ENCODE measurements around the gene GPAT3. TPM values are rescaled to one million over a fixed set of nuclear protein-coding genes. Genes with fewer than 3 reads are reported as not detected.
A peak's percentile ranks its signal among the peaks of the same experiment; 100 is the strongest.
"Not testable (repeated sequence)": the region's sequence is repeated elsewhere in the genome, so short reads cannot be mapped to it uniquely, and the experiment has no call there.

Gene GPAT3
- total and polyA plus RNA-seq, 2 donors from 2014 or later = 11.4 to 25.3 TPM

- Histone ChIP-seq H3K9ac (ENCODE audit: low read length in 3 of 3) (peak overlapping the region in 1 of 3 donors; percentile 32), H3K36me3 (ENCODE audit: control insufficient read depth in 2 of 3, insufficient read depth in 3 of 3, low read length in 3 of 3) (no peaks in the 10 kb centered on the region), H3K4me3 (ENCODE audit: low read length in 3 of 3) (no peak overlapping the region), H3K27ac (ENCODE audit: low read depth in 2 of 2, low read length in 2 of 2) (peak overlapping the region; percentile 89 to 98), H3K27me3 (ENCODE audit: control insufficient read depth, insufficient read depth, low read length) (no peaks in the 10 kb centered on the region), H3K4me1 (ENCODE audit: control insufficient read depth in 2 of 3, insufficient read depth in 2 of 3, low read depth in 1 of 3, low read length in 3 of 3) (peaks cover 2 to 28% (median 25%) of the 10 kb centered on the region in 3 donors), H3K9me3 (ENCODE audit: control insufficient read depth in 2 of 3, insufficient read depth in 1 of 3, low read length in 3 of 3) (peaks cover 2 to 22% (median 3%) of the 10 kb centered on the region in 3 donors)
- FAIRE-seq = no peak
- intact Hi-C loops (cut with DNase I) = no loop called here
- peak in 2 of 5 donors; percentile 24 to 55 for DNase-seq
- TF ChIP-seq CTCF (IDR thresholded peaks at IDR 0.05; ENCODE audit: borderline replicate concordance, extremely low read depth, insufficient read depth) = no peak
Measured at GRCh38 chr4:83617371-83618035, 81.6 kb downstream of the GPAT3 start.

- no peak for TF ChIP-seq CTCF (IDR thresholded peaks at IDR 0.05; ENCODE audit: borderline replicate concordance, extremely low read depth, insufficient read depth)
- peak; percentile 85 for FAIRE-seq
- peaks cover 2 to 28% (median 25%) of the 10 kb centered on the region in 3 donors for H3K4me1 ChIP-seq (ENCODE audit: control insufficient read depth in 2 of 3, insufficient read depth in 2 of 3, low read depth in 1 of 3, low read length in 3 of 3)
- intact Hi-C loops (cut with DNase I) = no loop called here
- H3K9ac ChIP-seq (ENCODE audit: low read length in 3 of 3) = peak overlapping the region in 1 of 3 donors; percentile 76
- H3K27me3 ChIP-seq (ENCODE audit: control insufficient read depth, insufficient read depth, low read length) = no peaks in the 10 kb centered on the region
- H3K27ac ChIP-seq (ENCODE audit: low read depth in 2 of 2, low read length in 2 of 2) = peak overlapping the region; percentile 89 to 98
- H3K36me3 ChIP-seq (ENCODE audit: control insufficient read depth in 2 of 3, insufficient read depth in 3 of 3, low read length in 3 of 3) = no peaks in the 10 kb centered on the region
- H3K4me3 ChIP-seq (ENCODE audit: low read length in 3 of 3) = no peak overlapping the region
- peak in 3 of 5 donors; percentile 28 to 83 (median 69) for DNase-seq
- H3K9me3 ChIP-seq (ENCODE audit: control insufficient read depth in 2 of 3, insufficient read depth in 1 of 3, low read length in 3 of 3) = peaks cover 0 to 13% (median 0%) of the 10 kb centered on the region in 3 donors
Measured at GRCh38 chr4:83618431-83618830, 82.5 kb downstream of the GPAT3 start.

GRCh38 chr4:83618991-83619645, 83.2 kb downstream of the GPAT3 start:
- Histone ChIP-seq H3K27ac (ENCODE audit: low read depth in 2 of 2, low read length in 2 of 2) (peak overlapping the region; percentile 65 to 98), H3K4me3 (ENCODE audit: low read length in 3 of 3) (no peak overlapping the region), H3K36me3 (ENCODE audit: control insufficient read depth in 2 of 3, insufficient read depth in 3 of 3, low read length in 3 of 3) (no peaks in the 10 kb centered on the region), H3K9ac (ENCODE audit: low read length in 3 of 3) (peak overlapping the region in 1 of 3 donors; percentile 76), H3K4me1 (ENCODE audit: control insufficient read depth in 2 of 3, insufficient read depth in 2 of 3, low read depth in 1 of 3, low read length in 3 of 3) (peaks cover 2 to 28% (median 25%) of the 10 kb centered on the region in 3 donors), H3K27me3 (ENCODE audit: control insufficient read depth, insufficient read depth, low read length) (no peaks in the 10 kb centered on the region), H3K9me3 (ENCODE audit: control insufficient read depth in 2 of 3, insufficient read depth in 1 of 3, low read length in 3 of 3) (peaks cover 0 to 6% (median 0%) of the 10 kb centered on the region in 3 donors)
- intact Hi-C loops (cut with DNase I) = no loop called here
- no peak for TF ChIP-seq CTCF (IDR thresholded peaks at IDR 0.05; ENCODE audit: borderline replicate concordance, extremely low read depth, insufficient read depth)
- FAIRE-seq (no peak), DNase-seq (no peak)

- FAIRE-seq; H3K9me3 ChIP-seq (ENCODE audit: control insufficient read depth in 2 of 3, insufficient read depth in 1 of 3, low read length in 3 of 3): not testable (repeated sequence)
Measured at GRCh38 chr4:83622127-83622526, 86.2 kb downstream of the GPAT3 start.

More at GRCh38 chr4:83622127-83622526, 86.2 kb downstream of the GPAT3 start:
- intact Hi-C loops (cut with DNase I) = loop anchor here (10.0 kb wide), 1 partner anchor 107 kb away; no protein-coding TSS in a partner anchor
- not testable (repeated sequence) for H3K4me3 ChIP-seq (ENCODE audit: low read length in 3 of 3); H3K27me3 ChIP-seq (ENCODE audit: control insufficient read depth, insufficient read depth, low read length); H3K27ac ChIP-seq (ENCODE audit: low read depth in 2 of 2, low read length in 2 of 2); DNase-seq; H3K36me3 ChIP-seq (ENCODE audit: control insufficient read depth in 2 of 3, insufficient read depth in 3 of 3, low read length in 3 of 3); H3K9ac ChIP-seq (ENCODE audit: low read length in 3 of 3)
- H3K4me1 ChIP-seq (ENCODE audit: control insufficient read depth in 2 of 3, insufficient read depth in 2 of 3, low read depth in 1 of 3, low read length in 3 of 3) = peaks cover 5 to 46% (median 34%) of the 10 kb centered on the region in 3 donors
